AG10803 (cell line): Measurements from ENCODE around the gene GPATCH2L.

Source experiments
- DNase-seq: peaks from one replicate; pipeline ENCODE4 v3.0.0; 2010; ENCODE audit warnings: low read depth
- H3K4me3 ChIP-seq: 2 replicates; pipeline ENCODE4 v1.5.1; 2011; ENCODE audit warnings: mild to moderate bottlenecking, low read length, control low read depth
- TF ChIP-seq, protein P1 (sequence below): conservative IDR thresholded peaks from 2 replicates; pipeline ENCODE4 v1.5.1; 2011; ENCODE audit warnings: mild to moderate bottlenecking, low read length, control low read depth, inconsistent platforms

GPATCH2L gene

GRCh38 chr14:76175942-76176341 is 24.2 kb downstream of the GPATCH2L start:
- no peak overlapping the region for H3K4me3 ChIP-seq
- TF ChIP-seq, protein P1, sequence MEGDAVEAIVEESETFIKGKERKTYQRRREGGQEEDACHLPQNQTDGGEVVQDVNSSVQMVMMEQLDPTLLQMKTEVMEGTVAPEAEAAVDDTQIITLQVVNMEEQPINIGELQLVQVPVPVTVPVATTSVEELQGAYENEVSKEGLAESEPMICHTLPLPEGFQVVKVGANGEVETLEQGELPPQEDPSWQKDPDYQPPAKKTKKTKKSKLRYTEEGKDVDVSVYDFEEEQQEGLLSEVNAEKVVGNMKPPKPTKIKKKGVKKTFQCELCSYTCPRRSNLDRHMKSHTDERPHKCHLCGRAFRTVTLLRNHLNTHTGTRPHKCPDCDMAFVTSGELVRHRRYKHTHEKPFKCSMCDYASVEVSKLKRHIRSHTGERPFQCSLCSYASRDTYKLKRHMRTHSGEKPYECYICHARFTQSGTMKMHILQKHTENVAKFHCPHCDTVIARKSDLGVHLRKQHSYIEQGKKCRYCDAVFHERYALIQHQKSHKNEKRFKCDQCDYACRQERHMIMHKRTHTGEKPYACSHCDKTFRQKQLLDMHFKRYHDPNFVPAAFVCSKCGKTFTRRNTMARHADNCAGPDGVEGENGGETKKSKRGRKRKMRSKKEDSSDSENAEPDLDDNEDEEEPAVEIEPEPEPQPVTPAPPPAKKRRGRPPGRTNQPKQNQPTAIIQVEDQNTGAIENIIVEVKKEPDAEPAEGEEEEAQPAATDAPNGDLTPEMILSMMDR: no peak
- no peak for DNase-seq

DNA sequence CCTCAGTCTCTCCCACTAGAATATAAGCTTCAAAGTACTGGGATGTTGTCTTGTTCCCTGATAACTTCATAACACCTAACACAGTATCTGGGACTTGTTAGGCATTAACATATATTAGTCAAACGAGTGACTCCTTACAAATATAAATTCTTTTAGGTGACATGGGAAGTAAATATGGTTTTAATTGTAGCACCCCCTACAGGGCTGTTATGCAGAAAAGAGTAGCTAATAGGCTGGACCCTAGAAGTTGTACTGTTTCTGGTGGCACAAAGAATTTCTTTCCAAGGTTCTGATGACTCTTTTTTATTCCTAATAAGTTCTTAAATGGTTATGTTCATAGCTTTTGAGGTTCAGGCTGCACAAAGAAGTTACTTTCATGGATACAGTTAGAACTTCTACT is 29.8 kb downstream of the GPATCH2L start:
- no peak for DNase-seq
- TF ChIP-seq, protein P1: peak; percentile 29
- no peak overlapping the region for H3K4me3 ChIP-seq

DNA sequence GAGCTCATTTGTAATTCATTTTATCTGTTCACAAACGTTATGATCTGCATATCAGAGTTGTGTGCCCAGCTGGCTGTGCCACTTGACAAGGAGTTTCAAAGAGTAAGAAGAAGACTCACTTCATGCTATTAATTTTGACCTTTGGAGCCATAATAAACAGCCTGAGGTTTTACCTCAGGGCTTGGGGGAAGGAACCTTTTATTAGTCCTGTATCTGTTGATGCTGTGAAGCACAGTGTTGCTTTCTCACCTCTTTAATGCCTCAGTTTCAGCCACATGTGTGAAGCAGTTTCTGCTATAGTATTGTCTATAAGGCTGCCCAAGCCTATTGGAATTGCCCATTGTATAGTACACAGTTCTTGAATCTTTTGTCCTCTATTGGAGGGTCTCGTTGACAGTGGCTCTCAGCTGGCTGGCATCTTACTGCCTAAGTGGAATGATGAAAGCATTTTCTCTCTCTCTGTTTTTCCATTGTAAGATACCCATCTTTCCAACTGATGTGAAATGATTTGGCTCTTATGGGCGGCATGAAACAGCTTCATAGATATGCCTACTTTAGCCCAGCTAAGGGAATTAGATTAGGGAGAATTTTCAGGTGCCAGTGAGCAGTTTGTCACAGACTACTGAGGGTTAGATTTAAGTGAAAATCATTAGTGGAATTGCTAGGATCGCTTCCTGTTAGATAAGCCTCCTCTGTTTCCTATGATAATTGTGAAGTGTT is 34.7 kb downstream of the GPATCH2L start:
- no peak overlapping the region for H3K4me3 ChIP-seq
- DNase-seq: no peak
- TF ChIP-seq, protein P1: no peak

DNA sequence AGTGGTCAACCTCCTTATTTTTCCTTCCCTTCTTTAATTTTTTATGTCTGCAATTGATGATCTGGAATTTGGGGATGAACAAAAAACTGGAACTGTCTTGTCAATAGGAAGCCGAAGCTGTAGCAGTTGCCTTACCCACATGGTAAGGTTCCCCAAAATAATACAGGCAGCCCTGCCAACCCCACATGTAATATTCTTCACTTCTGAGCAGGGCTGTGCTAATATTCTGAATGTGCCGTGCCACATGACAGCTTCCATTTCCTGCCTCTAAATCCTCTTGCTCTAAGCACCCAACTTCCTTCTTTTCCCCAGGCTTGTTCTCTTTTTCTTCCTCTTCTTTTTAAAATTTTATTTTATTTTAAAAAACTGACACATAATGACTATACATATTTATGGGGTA is 39.6 kb downstream of the GPATCH2L start:
- H3K4me3 ChIP-seq: no peak overlapping the region
- TF ChIP-seq, protein P1: no peak
- DNase-seq: no peak

GRCh38 chr14:76193696-76194095 is 42.0 kb downstream of the GPATCH2L start:
- no peak for DNase-seq
- TF ChIP-seq, protein P1: no peak
- H3K4me3 ChIP-seq: no peak overlapping the region

GRCh38 chr14:76194327-76194726 is 42.6 kb downstream of the GPATCH2L start:
- no peak overlapping the region for H3K4me3 ChIP-seq

GRCh38 chr14:76195003-76195402 is 43.3 kb downstream of the GPATCH2L start:
- no peak overlapping the region for H3K4me3 ChIP-seq
- TF ChIP-seq, protein P1: no peak
- no peak for DNase-seq

More at GRCh38 chr14:76194327-76194726, 42.6 kb downstream of the GPATCH2L start:
- DNase-seq: no peak
- TF ChIP-seq, protein P1: no peak
